C4-2B (cell line): Measurements from ENCODE around the gene TPBGL.

ENCODE experiments used
- ZFX ChIP-seq: fragments of 450-650 bp; IDR thresholded peaks from 2 replicates; pipeline ENCODE4 v1.6.1; 2017
- TF ChIP-seq, protein P1 (sequence below): fragments of 450-650 bp; conservative IDR thresholded peaks from 2 replicates; pipeline ENCODE4 v1.5.1; 2017; ENCODE audit warnings: mild to moderate bottlenecking

DNA sequence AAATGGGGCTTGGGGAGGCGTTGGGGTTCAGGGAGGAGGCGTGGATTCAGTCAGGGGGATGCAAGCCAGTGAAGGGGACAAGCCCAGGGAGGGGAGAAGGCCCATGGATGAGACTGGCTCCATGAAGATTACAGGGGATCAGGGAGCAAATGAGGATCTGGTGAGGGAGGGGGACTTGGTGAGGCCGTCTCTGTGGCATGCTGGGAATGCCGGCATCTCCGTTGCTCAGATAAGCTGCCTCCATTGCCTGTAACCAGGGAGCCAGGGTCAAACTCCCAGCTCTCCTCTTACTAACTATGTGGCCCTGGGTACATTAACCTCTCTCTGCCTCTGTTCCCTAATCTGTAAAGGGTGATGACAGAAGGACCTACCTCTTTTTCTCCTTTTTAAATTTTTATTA is 38.7 kb downstream of the TPBGL start:
- TF ChIP-seq, protein P1, sequence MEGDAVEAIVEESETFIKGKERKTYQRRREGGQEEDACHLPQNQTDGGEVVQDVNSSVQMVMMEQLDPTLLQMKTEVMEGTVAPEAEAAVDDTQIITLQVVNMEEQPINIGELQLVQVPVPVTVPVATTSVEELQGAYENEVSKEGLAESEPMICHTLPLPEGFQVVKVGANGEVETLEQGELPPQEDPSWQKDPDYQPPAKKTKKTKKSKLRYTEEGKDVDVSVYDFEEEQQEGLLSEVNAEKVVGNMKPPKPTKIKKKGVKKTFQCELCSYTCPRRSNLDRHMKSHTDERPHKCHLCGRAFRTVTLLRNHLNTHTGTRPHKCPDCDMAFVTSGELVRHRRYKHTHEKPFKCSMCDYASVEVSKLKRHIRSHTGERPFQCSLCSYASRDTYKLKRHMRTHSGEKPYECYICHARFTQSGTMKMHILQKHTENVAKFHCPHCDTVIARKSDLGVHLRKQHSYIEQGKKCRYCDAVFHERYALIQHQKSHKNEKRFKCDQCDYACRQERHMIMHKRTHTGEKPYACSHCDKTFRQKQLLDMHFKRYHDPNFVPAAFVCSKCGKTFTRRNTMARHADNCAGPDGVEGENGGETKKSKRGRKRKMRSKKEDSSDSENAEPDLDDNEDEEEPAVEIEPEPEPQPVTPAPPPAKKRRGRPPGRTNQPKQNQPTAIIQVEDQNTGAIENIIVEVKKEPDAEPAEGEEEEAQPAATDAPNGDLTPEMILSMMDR, result no peak
- no peak for TF ChIP-seq ZFX
